Esophagus muscularis mucosa (tissue), 4 donors: ENCODE results near the gene IPPK.

Experiments
- CTCF ChIP-seq, 3 experiments: fragments of 200-600 bp in 2 of 3; fragments of 450-650 bp in 1 of 3; sonication (generic) in 2 of 3; IDR thresholded peaks; one replicate each; pipeline ENCODE4 v1.5.1; 2017 to 2019; ENCODE audit warnings: antibody characterized with exemption in 3 of 3, mild to moderate bottlenecking in 2 of 3, moderate library complexity in 1 of 3
- EP300 ChIP-seq: sonication (generic); formaldehyde crosslinking; IDR thresholded peaks from one replicate; pipeline ENCODE4 v1.6.1; 2017; ENCODE audit warnings: antibody characterized with exemption
- POLR2A ChIP-seq: fragments of 450-650 bp; IDR thresholded peaks from one replicate; pipeline ENCODE4 v1.6.1; 2017; ENCODE audit warnings: antibody characterized with exemption, moderate library complexity, mild to moderate bottlenecking, low read depth
- POLR2AphosphoS5 ChIP-seq, 2 donors: sonication (generic); formaldehyde crosslinking; IDR thresholded peaks; one replicate each; pipeline ENCODE4 v1.6.1; 2017; ENCODE audit warnings: antibody characterized with exemption in 2 of 2

DNA sequence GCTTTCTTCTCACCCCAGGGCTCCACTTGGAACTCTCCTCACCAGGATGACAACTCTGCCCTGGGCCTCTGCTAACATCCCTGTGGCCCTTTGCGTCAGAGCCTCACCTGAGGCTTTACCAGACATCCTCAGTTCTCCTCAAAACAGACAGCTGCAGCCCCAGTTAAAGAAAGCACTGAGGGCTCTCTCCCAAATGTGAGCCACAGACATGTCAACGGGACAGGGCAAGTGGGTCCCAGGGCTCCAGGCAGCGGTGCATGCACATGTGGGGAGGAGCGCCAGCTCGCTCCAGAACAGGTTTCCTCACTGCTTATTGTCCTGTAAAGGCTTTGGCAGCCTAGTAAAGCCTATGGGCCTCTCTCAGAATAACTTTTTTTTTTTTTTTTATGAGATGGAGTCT lies 37.3 kb downstream of the IPPK start:
- TF ChIP-seq CTCF (IDR thresholded peaks at IDR 0.05) (no peak), POLR2A (no peak), EP300 (no peak), POLR2AphosphoS5 (IDR thresholded peaks at IDR 0.05) (no peak)
